K562 (cell line): ENCODE measurements around the gene TMC4. TPM values are rescaled to one million over a fixed set of nuclear protein-coding genes. Genes with fewer than 3 reads are reported as not detected.
A peak's percentile ranks its signal among the peaks of the same experiment; 100 is the strongest.

Experiments
- ELF1 ChIP-seq: fragments of 200-800 bp; sonication (Bioruptor generic); IDR thresholded peaks from 2 replicates; pipeline ENCODE4 v1.6.1; 2016; ENCODE audit warnings: missing genetic modification characterization, missing compliant biosample characterization
- FOXJ2 ChIP-seq: fragments of 200-800 bp; sonication (Bioruptor generic); IDR thresholded peaks from 2 replicates; pipeline ENCODE4 v1.6.1; 2016; ENCODE audit warnings: missing genetic modification characterization, missing compliant biosample characterization
- HOMEZ ChIP-seq: fragments of 250-450 bp; sonication (Bioruptor Pico); IDR thresholded peaks from 2 replicates; pipeline ENCODE4 v1.4.0; 2020; ENCODE audit warnings: mild to moderate bottlenecking, moderate library complexity
- NFE2L1 ChIP-seq: fragments of 450-650 bp; IDR thresholded peaks from 2 replicates; pipeline ENCODE4 v1.6.1; 2016; ENCODE audit warnings: missing genetic modification characterization, low read depth, mild to moderate bottlenecking, missing compliant biosample characterization, moderate library complexity, borderline replicate concordance
- NKRF ChIP-seq: fragments of 450-650 bp; IDR thresholded peaks from 2 replicates; pipeline ENCODE4 v1.6.1; 2016; ENCODE audit warnings: borderline replicate concordance
- NONO ChIP-seq, 2 experiments: fragments of 200-400 bp in 1 of 2; fragments of 450-650 bp in 1 of 2; formaldehyde crosslinking in 1 of 2; IDR thresholded peaks; 2 replicates each; pipeline ENCODE4 v1.6.1; 2017; ENCODE audit warnings: low read depth in 2 of 2, mild to moderate bottlenecking in 2 of 2, moderate library complexity in 2 of 2, low read length in 1 of 2
- NR2F6 ChIP-seq: fragments of 450-650 bp; formaldehyde crosslinking; IDR thresholded peaks from 2 replicates; pipeline ENCODE4 v1.4.0; 2020; ENCODE audit warnings: mild to moderate bottlenecking
- RBM15 ChIP-seq: fragments of 200-400 bp; formaldehyde crosslinking; IDR thresholded peaks from 2 replicates; pipeline ENCODE4 v1.6.1; 2018; ENCODE audit warnings: mild to moderate bottlenecking, low read length, moderate library complexity; ENCODE audit not compliant: insufficient read depth
- RBM25 ChIP-seq: fragments of 200-400 bp; formaldehyde crosslinking; IDR thresholded peaks from 2 replicates; pipeline ENCODE4 v1.6.1; 2018; ENCODE audit warnings: low read length, low read depth, moderate library complexity; ENCODE audit not compliant: severe bottlenecking
- TCF7 ChIP-seq: sonication (generic); IDR thresholded peaks from 2 replicates; pipeline ENCODE4 v1.6.1; 2016; ENCODE audit warnings: antibody characterized with exemption, borderline replicate concordance
- WHSC1 ChIP-seq: IDR thresholded peaks from one replicate; pipeline ENCODE4 v1.6.1; 2012; ENCODE audit warnings: low read length, control low read depth, inconsistent platforms
- ZBTB49 ChIP-seq: sonication (generic); formaldehyde crosslinking; IDR thresholded peaks from 2 replicates; pipeline ENCODE4 v1.8.0; 2022; ENCODE audit warnings: missing genetic modification reagents, mild to moderate bottlenecking, borderline replicate concordance
- ZKSCAN8 ChIP-seq: fragments of 200-800 bp; sonication (Bioruptor generic); IDR thresholded peaks from 2 replicates; pipeline ENCODE4 v1.6.1; 2016; ENCODE audit warnings: missing genetic modification characterization, missing compliant biosample characterization
- ZNF197 ChIP-seq: fragments of 200-800 bp; sonication (Bioruptor generic); IDR thresholded peaks from 2 replicates; pipeline ENCODE4 v1.6.1; 2016; ENCODE audit warnings: low read depth, missing genetic modification characterization, missing compliant biosample characterization
- polyA plus RNA-seq, 8 experiments: library from polyadenylated mRNA; depleted of rRNA in 4 of 8; stranded (reverse) in 5 of 8; unstranded in 3 of 8; fragments of >200 nt; fragmentation: Nextera tagmentation in 2 of 8; fragmentation: Illumina TruSeq in 1 of 8; extraction: Ambion mirVana in 2 of 8; extraction: Trizol in 1 of 8; gene quantifications; 2 replicates each; pipeline versions ENCODE4 v1.2.1 to v1.2.3, GENCODE V29; 2011 to 2014; ENCODE audit warnings: inconsistent platforms in 1 of 8, missing spikeins in 1 of 8
- total RNA-seq, 7 experiments: library from RNA; depleted of rRNA in 6 of 7; stranded (reverse); fragments of >200 nt in 6 of 7; fragmentation: Illumina TruSeq in 2 of 7; extraction: Trizol in 2 of 7; gene quantifications; 2 replicates each; pipeline versions ENCODE4 v1.2.1 to v1.2.3, GENCODE V29; 2011 to 2021; ENCODE audit warnings: low replicate concordance in 1 of 7
- TF ChIP-seq, protein P1 (sequence below): sonication (generic); formaldehyde crosslinking; IDR thresholded peaks from 2 replicates; pipeline ENCODE4 v1.8.1; 2023; ENCODE audit warnings: mild to moderate bottlenecking, missing genetic modification reagents, moderate library complexity

The TMC4 gene
- total and polyA plus RNA-seq, 9 of the 15 experiments (the other 6 are each of a cell fraction or from before 2014, with no cell fraction given), result 0.12 to 0.79 (median 0.36) TPM; not detected in 2

DNA sequence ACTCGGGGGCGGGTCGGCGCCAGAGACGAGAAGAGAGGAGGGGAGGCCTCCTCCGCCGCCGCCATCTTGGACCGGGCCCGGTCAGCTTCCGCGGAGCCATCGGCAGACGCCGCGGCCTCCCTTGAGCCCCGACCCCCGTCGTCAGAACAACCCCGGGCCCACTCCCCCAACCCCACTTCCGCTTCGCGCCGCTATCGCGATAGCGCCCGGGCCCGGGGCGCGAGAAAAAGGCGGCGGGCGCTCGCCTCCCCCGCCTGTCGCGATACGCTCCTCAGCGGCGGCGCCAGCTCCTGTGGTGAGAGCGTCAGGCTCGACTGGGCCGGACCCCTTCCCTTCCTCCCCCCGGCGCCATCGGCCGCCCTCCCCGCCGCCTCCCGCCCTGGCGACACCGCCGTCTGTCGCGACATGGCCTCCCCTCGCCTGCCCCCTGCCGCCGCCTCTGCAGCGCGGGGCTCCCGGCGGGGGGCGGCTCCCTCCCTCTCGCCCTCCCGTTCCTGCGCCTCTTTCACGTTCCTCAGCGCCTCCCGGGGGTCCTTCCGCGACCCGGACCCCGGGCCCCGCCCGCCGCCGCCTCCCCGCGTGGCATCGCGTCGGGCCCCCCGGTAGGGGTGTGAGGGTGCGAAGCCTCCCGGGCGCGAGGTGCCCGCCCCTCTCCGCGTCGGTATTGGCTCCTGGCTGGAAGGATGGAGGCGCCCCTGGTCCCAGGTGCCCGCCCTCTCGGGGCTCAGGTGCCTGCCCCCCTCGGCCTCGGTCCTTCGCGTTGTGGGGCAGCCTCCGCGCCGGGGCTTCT lies 35.1 kb downstream of the TMC4 start, which contains the start of gene CNOT3 (continued):
- no peak for TF ChIP-seq ZBTB49 (CRISPR knock-in tag)
- peak in 1 of 2 experiments; percentile 49; a peak in 2 of 4 replicates for TF ChIP-seq NONO (IDR thresholded peaks at IDR 0.05; ENCODE audit: low read depth in 2 of 2, low read length in 1 of 2)
- no peak for TF ChIP-seq RBM25
- TF ChIP-seq, protein P1, sequence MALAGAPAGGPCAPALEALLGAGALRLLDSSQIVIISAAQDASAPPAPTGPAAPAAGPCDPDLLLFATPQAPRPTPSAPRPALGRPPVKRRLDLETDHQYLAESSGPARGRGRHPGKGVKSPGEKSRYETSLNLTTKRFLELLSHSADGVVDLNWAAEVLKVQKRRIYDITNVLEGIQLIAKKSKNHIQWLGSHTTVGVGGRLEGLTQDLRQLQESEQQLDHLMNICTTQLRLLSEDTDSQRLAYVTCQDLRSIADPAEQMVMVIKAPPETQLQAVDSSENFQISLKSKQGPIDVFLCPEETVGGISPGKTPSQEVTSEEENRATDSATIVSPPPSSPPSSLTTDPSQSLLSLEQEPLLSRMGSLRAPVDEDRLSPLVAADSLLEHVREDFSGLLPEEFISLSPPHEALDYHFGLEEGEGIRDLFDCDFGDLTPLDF (CRISPR knock-in tag), result no peak
- TF ChIP-seq WHSC1, result no peak
- no peak for TF ChIP-seq ZNF197 (CRISPR knock-in tag)
- TF ChIP-seq RBM15, result no peak
- TF ChIP-seq HOMEZ (CRISPR knock-in tag), result no peak
- TF ChIP-seq NR2F6 (CRISPR knock-in tag), result no peak
- TF ChIP-seq ZKSCAN8 (CRISPR knock-in tag), result no peak
- no peak for TF ChIP-seq ELF1 (tag)
- TF ChIP-seq NKRF, result no peak
- no peak for TF ChIP-seq NFE2L1
- no peak; the same call in 1 of the 2 replicates for TF ChIP-seq FOXJ2 (tag)
- TF ChIP-seq TCF7, result no peak
